Fibroblast of the aortic adventitia (primary cell): Measurements from ENCODE around the gene SMO. TPM values are rescaled to one million over a fixed set of nuclear protein-coding genes. Genes with fewer than 3 reads are reported as not detected.

Source experiments
- DNase-seq: peaks from one replicate; pipeline ENCODE4 v3.0.0-alpha.2; 2010; ENCODE audit warnings: low read depth
- H3K4me3 ChIP-seq: 2 replicates; pipeline ENCODE4 v1.5.1; 2011; ENCODE audit warnings: low read depth, mild to moderate bottlenecking, control low read depth, low read length, moderate library complexity
- total RNA-seq: library from RNA; depleted of rRNA; stranded (reverse); fragments of >200 nt; gene quantifications from 2 replicates; pipeline ENCODE4 v1.2.3, GENCODE V29; 2012; ENCODE audit warnings: low replicate concordance
- TF ChIP-seq, protein P1 (sequence below): IDR thresholded peaks from 2 replicates; pipeline ENCODE4 v1.5.1; 2011; ENCODE audit warnings: mild to moderate bottlenecking, low read length, control low read depth, inconsistent platforms; ENCODE audit not compliant: insufficient read depth

The SMO gene
- total RNA-seq, 1 donor = 4.2 TPM

DNA sequence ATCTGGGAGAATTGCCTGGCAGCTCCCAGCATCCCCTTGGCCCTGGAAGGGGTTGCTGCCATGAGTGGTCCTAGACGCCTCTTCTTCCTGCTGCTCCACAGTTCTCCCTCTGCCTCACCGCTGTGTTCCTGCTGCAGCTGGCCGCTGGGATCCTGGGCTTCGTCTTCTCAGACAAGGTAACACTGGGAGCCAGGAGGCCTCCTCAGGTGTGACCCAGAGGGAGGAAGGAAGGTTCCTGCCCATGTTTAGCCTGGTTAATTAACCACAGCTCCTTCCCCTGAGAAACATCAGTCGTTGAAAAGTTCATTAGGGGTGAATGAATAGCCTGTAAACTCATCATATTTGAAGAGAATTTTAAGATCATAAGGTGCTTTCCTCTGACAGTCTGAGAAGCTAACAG lies 25.7 kb upstream of the SMO start:
- no peak for DNase-seq
- TF ChIP-seq, protein P1, sequence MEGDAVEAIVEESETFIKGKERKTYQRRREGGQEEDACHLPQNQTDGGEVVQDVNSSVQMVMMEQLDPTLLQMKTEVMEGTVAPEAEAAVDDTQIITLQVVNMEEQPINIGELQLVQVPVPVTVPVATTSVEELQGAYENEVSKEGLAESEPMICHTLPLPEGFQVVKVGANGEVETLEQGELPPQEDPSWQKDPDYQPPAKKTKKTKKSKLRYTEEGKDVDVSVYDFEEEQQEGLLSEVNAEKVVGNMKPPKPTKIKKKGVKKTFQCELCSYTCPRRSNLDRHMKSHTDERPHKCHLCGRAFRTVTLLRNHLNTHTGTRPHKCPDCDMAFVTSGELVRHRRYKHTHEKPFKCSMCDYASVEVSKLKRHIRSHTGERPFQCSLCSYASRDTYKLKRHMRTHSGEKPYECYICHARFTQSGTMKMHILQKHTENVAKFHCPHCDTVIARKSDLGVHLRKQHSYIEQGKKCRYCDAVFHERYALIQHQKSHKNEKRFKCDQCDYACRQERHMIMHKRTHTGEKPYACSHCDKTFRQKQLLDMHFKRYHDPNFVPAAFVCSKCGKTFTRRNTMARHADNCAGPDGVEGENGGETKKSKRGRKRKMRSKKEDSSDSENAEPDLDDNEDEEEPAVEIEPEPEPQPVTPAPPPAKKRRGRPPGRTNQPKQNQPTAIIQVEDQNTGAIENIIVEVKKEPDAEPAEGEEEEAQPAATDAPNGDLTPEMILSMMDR = no peak
- H3K4me3 ChIP-seq = no peak overlapping the region

DNA sequence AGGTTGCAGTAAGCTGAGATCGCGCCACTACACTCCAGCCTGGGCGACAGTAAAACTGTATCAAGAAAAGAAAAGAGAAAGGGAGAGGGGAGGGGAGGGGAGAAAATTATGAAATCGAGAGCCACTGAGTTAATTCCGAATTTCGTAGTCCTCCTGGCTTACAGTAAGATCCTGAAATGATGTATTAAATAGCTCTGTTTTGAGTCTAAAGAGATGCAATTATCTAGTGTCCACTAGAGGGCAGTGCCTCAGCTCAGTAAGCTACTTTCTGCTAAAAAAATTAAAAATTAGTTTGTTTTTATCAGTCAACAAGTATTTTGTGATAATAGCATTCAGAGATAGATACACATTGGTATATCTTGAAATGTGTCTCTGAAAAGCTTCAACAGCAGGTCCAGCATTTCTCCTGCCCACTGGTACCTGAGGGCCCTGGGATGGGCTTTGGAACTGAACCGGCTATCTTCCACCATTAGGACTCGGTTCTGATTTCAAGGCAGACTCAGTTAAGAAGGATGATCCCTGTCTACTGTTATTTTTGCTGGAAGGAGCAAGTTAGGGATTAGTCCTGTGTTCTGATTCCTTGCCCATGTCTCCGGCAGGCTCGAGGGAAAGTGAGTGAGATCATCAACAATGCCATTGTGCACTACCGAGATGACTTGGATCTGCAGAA lies 24.4 kb upstream of the SMO start:
- H3K4me3 ChIP-seq = no peak overlapping the region
- peak; percentile 85 for DNase-seq
- TF ChIP-seq, protein P1 = peak; percentile 80

GRCh38 chr7:129166745-129167144 lies 21.7 kb upstream of the SMO start:
- TF ChIP-seq, protein P1 = no peak
- DNase-seq = no peak

DNA sequence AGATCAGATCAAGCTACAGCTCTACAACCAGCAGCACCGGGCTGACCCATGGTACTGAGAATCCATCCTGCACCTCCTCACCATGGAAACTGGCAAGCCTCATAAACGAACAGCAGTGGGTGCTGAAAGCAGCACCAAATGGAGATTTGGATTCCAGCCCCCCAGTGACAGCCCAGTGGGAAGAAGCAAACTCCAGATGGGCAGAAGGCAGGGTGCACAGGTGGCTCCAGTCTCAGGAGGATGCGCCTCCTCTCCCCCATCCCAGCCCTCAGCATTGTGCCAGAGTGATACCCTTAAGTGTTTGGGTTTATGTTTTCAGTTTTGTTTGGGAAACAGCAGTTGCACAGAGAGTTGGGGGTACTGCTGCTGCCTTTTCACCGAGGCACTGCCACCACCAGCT lies 20.6 kb upstream of the SMO start:
- no peak overlapping the region for H3K4me3 ChIP-seq
- TF ChIP-seq, protein P1 = no peak
- no peak for DNase-seq

More at GRCh38 chr7:129166745-129167144, 21.7 kb upstream of the SMO start:
- H3K4me3 ChIP-seq = no peak overlapping the region

- no peak overlapping the region for H3K4me3 ChIP-seq
- no peak for DNase-seq
- TF ChIP-seq, protein P1 = no peak
Observed at GRCh38 chr7:129168231-129169021, 20.0 kb upstream of the SMO start.

GRCh38 chr7:129169171-129169671 lies 19.2 kb upstream of the SMO start:
- no peak for DNase-seq
- TF ChIP-seq, protein P1 = no peak
- H3K4me3 ChIP-seq = peak overlapping the region; percentile 55
